Heart right ventricle (tissue), 16 donors: ENCODE data around the gene CFAP97D1. TPM values are rescaled to one million over a fixed set of nuclear protein-coding genes. Genes with fewer than 3 reads are reported as not detected.
A peak's percentile ranks its signal among the peaks of the same experiment; 100 is the strongest.

Experiments
- ATAC-seq, 8 donors: fragments of 200-7000 bp; cut with Tn5 transposase; one replicate each; pipeline ENCODE4 v1.9.1; 2020; ENCODE audit warnings: mild to moderate bottlenecking in 8 of 8, moderate library complexity in 8 of 8, moderate number of reproducible peaks in 1 of 8
- DNase-seq, 2 donors: peaks; one replicate each; pipeline ENCODE4 v3.0.0-alpha.2; 2020
- H3K27ac ChIP-seq, 10 donors: fragments of 200-600 bp; sonication (generic) in 2 of 10; one replicate each; pipeline versions ENCODE4 v1.5.0 to v1.8.0; 2020 to 2022; ENCODE audit warnings: mild to moderate bottlenecking in 3 of 10
- H3K27me3 ChIP-seq, 7 donors: fragments of 200-600 bp; one replicate each; pipeline ENCODE4 v1.8.0; 2021 to 2022; ENCODE audit warnings: mild to moderate bottlenecking in 2 of 7
- H3K36me3 ChIP-seq, 9 donors: fragments of 200-600 bp; sonication (generic) in 1 of 9; one replicate each; pipeline versions ENCODE4 v1.5.0 to v1.8.0; 2020 to 2022; ENCODE audit warnings: mild to moderate bottlenecking in 2 of 9
- H3K4me1 ChIP-seq, 9 donors: fragments of 200-600 bp; sonication (generic) in 1 of 9; one replicate each; pipeline versions ENCODE4 v1.5.0 to v1.8.0; 2020 to 2022; ENCODE audit warnings: mild to moderate bottlenecking in 4 of 9
- H3K4me3 ChIP-seq, 10 donors: fragments of 200-600 bp; sonication (generic) in 2 of 10; one replicate each; pipeline versions ENCODE4 v1.5.0 to v1.8.0; 2020 to 2022; ENCODE audit warnings: mild to moderate bottlenecking in 7 of 10, moderate library complexity in 2 of 10
- H3K9me3 ChIP-seq, 11 donors: fragments of 200-600 bp in 10 of 11; sonication (generic) in 2 of 11; one replicate each; pipeline versions ENCODE4 v1.5.0 to v1.8.0; 2013 to 2022; ENCODE audit warnings: mild to moderate bottlenecking in 2 of 11, control low read depth in 1 of 11, moderate library complexity in 1 of 11
- WGBS, 2 donors: extraction: QIAGEN DNeasy Blood & Tissue Kit; methylation state at CpG; one replicate each; pipeline ENCODE4 v1.1.7; 2013; ENCODE audit warnings: inconsistent platforms in 1 of 2; 5-methylcytosine and 5-hydroxymethylcytosine counted together
- intact Hi-C, 10 donors: fragments of 100-400 bp; cut with DNase I; formaldehyde crosslinking; loops; one replicate each; pipeline versions ENCODE4 v1.11.1 to v1.14.2; 2022
- polyA plus RNA-seq, 2 donors: library from polyadenylated mRNA; stranded (reverse); fragments of 200-250 nt; gene quantifications; one replicate each; pipeline ENCODE4 v1.2.3, GENCODE V29; 2013
- total RNA-seq, 10 donors: library from RNA; stranded (reverse); fragmentation: NEBNext Ultra II Directional in 3 of 10; extraction: Animal tissue kit (Norgen Biotek cat#: 25700) in 3 of 10; gene quantifications; one replicate each; pipeline versions ENCODE4 v1.2.1 to v1.2.4, GENCODE V29; 2021 to 2023
- TF ChIP-seq, protein P1 (sequence below), 9 donors: fragments of 200-600 bp; sonication (generic) in 2 of 9; IDR thresholded peaks; one replicate each; pipeline versions ENCODE4 v1.5.0 to v1.8.0; 2021 to 2022; ENCODE audit warnings: antibody characterized with exemption in 9 of 9, mild to moderate bottlenecking in 5 of 9, moderate library complexity in 1 of 9
- donor health status: Arrhythmogenic right ventricular cardiomyopathy.
- donor health status: ischemic (EF 13 %, LVEDD 7.1; RV severe dilation, severe dysfunction).
- donor health status: healthy with polysubstance abuse.
- donor health status: DM: no; HTN: yes; CAD: no.
- donor health status: DM: no; HTN: no; CAD: no.
- donor health status: ischemic (EF 25% LVEDD 6.9; RV normal size, moderate dysfunction).
- donor health status: ischemic (EF 25% LVEDD 5.7; RV mildly dilated, moderate dysfunction).
- donor health status: healthy.
- donor health status: DM: yes; HTN: yes; CAD: no.
- donor health status: Ischemic cardiomyopathy.
- donor health status: ischemic (EF 35%, LVEDD 5.7; RV mildly dilated, moderate dysfunction).
- donor health status: nonischemic (EF 11% LVEDD 7.7; RV severe dilation, severe dysfunction).
- donor health status: DM: yes; HTN: yes; CAD: no.
- donor health status: PGD.
- donor health status: ischemic (EF 29% LVEDD 5.4; RV normal size, mild dysfunction).
- donor health status: nonischemic (EF 23%, LVEDD 6.1; RV moderate dilation, normal function).

Gene CFAP97D1
- total and polyA plus RNA-seq, 12 donors = 0.07 to 0.09 (median 0.09) TPM; not detected in 9

GRCh38 chr17:43745541-43745940 is 34.7 kb upstream of the CFAP97D1 start:
- Histone ChIP-seq H3K27ac (no peak overlapping the region), H3K36me3 (no peaks in the 10 kb centered on the region), H3K9me3 (no peaks in the 10 kb centered on the region), H3K4me1 (peaks cover 0 to 15% (median 0%) of the 10 kb centered on the region in 9 donors), H3K4me3 (no peak overlapping the region), H3K27me3 (peaks cover 0 to 12% (median 0%) of the 10 kb centered on the region in 7 donors)
- TF ChIP-seq, protein P1, sequence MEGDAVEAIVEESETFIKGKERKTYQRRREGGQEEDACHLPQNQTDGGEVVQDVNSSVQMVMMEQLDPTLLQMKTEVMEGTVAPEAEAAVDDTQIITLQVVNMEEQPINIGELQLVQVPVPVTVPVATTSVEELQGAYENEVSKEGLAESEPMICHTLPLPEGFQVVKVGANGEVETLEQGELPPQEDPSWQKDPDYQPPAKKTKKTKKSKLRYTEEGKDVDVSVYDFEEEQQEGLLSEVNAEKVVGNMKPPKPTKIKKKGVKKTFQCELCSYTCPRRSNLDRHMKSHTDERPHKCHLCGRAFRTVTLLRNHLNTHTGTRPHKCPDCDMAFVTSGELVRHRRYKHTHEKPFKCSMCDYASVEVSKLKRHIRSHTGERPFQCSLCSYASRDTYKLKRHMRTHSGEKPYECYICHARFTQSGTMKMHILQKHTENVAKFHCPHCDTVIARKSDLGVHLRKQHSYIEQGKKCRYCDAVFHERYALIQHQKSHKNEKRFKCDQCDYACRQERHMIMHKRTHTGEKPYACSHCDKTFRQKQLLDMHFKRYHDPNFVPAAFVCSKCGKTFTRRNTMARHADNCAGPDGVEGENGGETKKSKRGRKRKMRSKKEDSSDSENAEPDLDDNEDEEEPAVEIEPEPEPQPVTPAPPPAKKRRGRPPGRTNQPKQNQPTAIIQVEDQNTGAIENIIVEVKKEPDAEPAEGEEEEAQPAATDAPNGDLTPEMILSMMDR (IDR thresholded peaks at IDR 0.05) = no peak
- ATAC-seq = peak in 2 of 8 donors; percentile 61 to 71
- 13 to 16% methylated on average over 6 of the region's 6 CpGs for WGBS, 2 donors
- DNase-seq = no peak
- intact Hi-C loops = loop anchor here in 1 of 10 donors (5.0 kb wide), 1 partner anchor 33 kb away; no protein-coding TSS in a partner anchor

- Histone ChIP-seq H3K27ac (no peak overlapping the region), H3K4me1 (peaks cover 0 to 26% (median 7%) of the 10 kb centered on the region in 9 donors), H3K9me3 (no peaks in the 10 kb centered on the region), H3K27me3 (peaks cover 0 to 30% (median 6%) of the 10 kb centered on the region in 7 donors), H3K36me3 (no peaks in the 10 kb centered on the region), H3K4me3 (no peak overlapping the region)
- DNase-seq (no peak), ATAC-seq (no peak)
- TF ChIP-seq, protein P1 (IDR thresholded peaks at IDR 0.05) = no peak
- WGBS, 2 donors = 86 to 87% methylated on average over 5 of the region's 5 CpGs
- intact Hi-C loops = loop anchor here in 3 of 10 donors (5.0 to 10.0 kb wide), 4 partner anchors 33 to 185 kb away; no protein-coding TSS in a partner anchor
These were observed 30.1 kb upstream of the CFAP97D1 start for GRCh38 chr17:43750153-43750552.

- no peak overlapping the region for H3K4me3 ChIP-seq
- no peak for ATAC-seq
- TF ChIP-seq, protein P1 (IDR thresholded peaks at IDR 0.05) = no peak
- DNase-seq = no peak
- H3K4me1 ChIP-seq = peaks cover 3 to 19% (median 11%) of the 10 kb centered on the region in 9 donors
- WGBS, 2 donors = 74 to 78% methylated on average over 5 of the region's 5 CpGs
- H3K27me3 ChIP-seq = peaks cover 0 to 57% (median 33%) of the 10 kb centered on the region in 7 donors
- H3K9me3 ChIP-seq = no peaks in the 10 kb centered on the region
- H3K36me3 ChIP-seq = no peaks in the 10 kb centered on the region
- H3K27ac ChIP-seq = no peak overlapping the region
- intact Hi-C loops = loop anchor here in 3 of 10 donors (5.0 to 10.0 kb wide), 4 partner anchors 36 to 189 kb away; no protein-coding TSS in a partner anchor
These were observed 26.6 kb upstream of the CFAP97D1 start for GRCh38 chr17:43753493-43754129.

GRCh38 chr17:43754947-43755346 is 25.3 kb upstream of the CFAP97D1 start:
- WGBS, 2 donors = 29 to 35% methylated on average over 21 of the region's 21 CpGs
- no peak for ATAC-seq
- Histone ChIP-seq H3K36me3 (no peaks in the 10 kb centered on the region), H3K4me1 (peaks cover 3 to 19% (median 11%) of the 10 kb centered on the region in 9 donors), H3K9me3 (no peaks in the 10 kb centered on the region), H3K27me3 (peaks cover 0 to 55% (median 33%) of the 10 kb centered on the region in 7 donors), H3K27ac (no peak overlapping the region), H3K4me3 (peak overlapping the region in 9 of 10 donors; percentile 12 to 39 (median 27))
- DNase-seq = no peak
- intact Hi-C loops = loop anchor here in 3 of 10 donors (5.0 to 10.0 kb wide), 4 partner anchors 38 to 190 kb away; no protein-coding TSS in a partner anchor
- TF ChIP-seq, protein P1 (IDR thresholded peaks at IDR 0.05) = no peak
